Natural killer cell (primary cell): Measurements from ENCODE around the gene PLD2. TPM values are rescaled to one million over a fixed set of nuclear protein-coding genes. Genes with fewer than 3 reads are reported as not detected.

Experiments
- ATAC-seq, 3 donors: fragments of 150-1000 bp in 2 of 3; fragments of 200-7000 bp in 1 of 3; cut with Tn5 transposase; 1 replicate in 1 of 3; 2 replicates in 2 of 3; pipeline ENCODE4 v1.10.0; 2021; ENCODE audit warnings: mild to moderate bottlenecking in 2 of 3, moderate library complexity in 2 of 3
- DNase-seq, 2 donors: peaks; one replicate each; pipeline versions ENCODE4 v3.0.0 to v3.0.0-alpha.2; 2013 to 2021; ENCODE audit warnings: mixed read lengths in 1 of 2
- H3K27ac ChIP-seq: one replicate; pipeline ENCODE4 v1.5.1; 2013; ENCODE audit warnings: mild to moderate bottlenecking, low read length
- H3K27me3 ChIP-seq: one replicate; pipeline ENCODE4 v1.6.1; 2013; ENCODE audit warnings: low read length; ENCODE audit not compliant: control insufficient read depth, insufficient read depth
- H3K36me3 ChIP-seq: one replicate; pipeline ENCODE4 v1.6.1; 2013; ENCODE audit warnings: low read length; ENCODE audit not compliant: control insufficient read depth, insufficient read depth
- H3K4me1 ChIP-seq: one replicate; pipeline ENCODE4 v1.6.1; 2013; ENCODE audit warnings: low read length; ENCODE audit not compliant: control insufficient read depth, insufficient read depth
- H3K4me3 ChIP-seq: one replicate; pipeline ENCODE4 v1.5.1; 2013; ENCODE audit warnings: low read length
- H3K9me3 ChIP-seq: one replicate; pipeline ENCODE4 v1.6.1; 2013; ENCODE audit warnings: low read length; ENCODE audit not compliant: control insufficient read depth, insufficient read depth
- H3K27ac Mint-ChIP-seq, 2 donors: one replicate each; pipeline ENCODE4 v1.8.0; 2022; ENCODE audit warnings: mild to moderate bottlenecking in 2 of 2, mixed read lengths in 2 of 2, moderate library complexity in 1 of 2
- H3K27me3 Mint-ChIP-seq, 2 donors: one replicate each; pipeline ENCODE4 v1.8.0; 2022; ENCODE audit warnings: low read depth in 2 of 2, mixed read lengths in 2 of 2
- H3K36me3 Mint-ChIP-seq: one replicate; pipeline ENCODE4 v1.8.0; 2022; ENCODE audit warnings: mixed read lengths
- H3K4me1 Mint-ChIP-seq, 2 donors: one replicate each; pipeline ENCODE4 v1.8.0; 2022; ENCODE audit warnings: mixed read lengths in 2 of 2
- H3K4me3 Mint-ChIP-seq: one replicate; pipeline ENCODE4 v1.8.0; 2022; ENCODE audit warnings: mild to moderate bottlenecking, moderate library complexity, mixed read lengths
- H3K9me3 Mint-ChIP-seq, 2 donors: one replicate each; pipeline ENCODE4 v1.8.0; 2022; ENCODE audit warnings: mixed read lengths in 2 of 2
- WGBS: methylation state at CpG from one replicate; pipeline ENCODE4 v1.1.7; 2013; ENCODE audit warnings: missing lambda C conversion rate; ENCODE audit not compliant: insufficient coverage; 5-methylcytosine and 5-hydroxymethylcytosine counted together
- intact Hi-C: fragments of 100-400 bp; cut with micrococcal nuclease; formaldehyde crosslinking; loops from one replicate; pipeline ENCODE4 v1.14.2; 2022
- total RNA-seq, 4 donors: library from RNA; stranded (reverse); fragments of 120-200 nt in 1 of 4; gene quantifications; one replicate each; pipeline versions ENCODE4 v1.2.3 to v1.2.4, GENCODE V29; 2013 to 2022
- TF ChIP-seq, protein P1 (sequence below): fragments of 200-600 bp; IDR thresholded peaks from one replicate; pipeline ENCODE4 v1.8.0; 2022; ENCODE audit warnings: antibody characterized with exemption

Gene PLD2
- total RNA-seq, 3 donors from 2014 or later (not counting 1 experiment from before 2014, with no cell fraction given): 20.8 to 22.7 (median 21.3) TPM

DNA sequence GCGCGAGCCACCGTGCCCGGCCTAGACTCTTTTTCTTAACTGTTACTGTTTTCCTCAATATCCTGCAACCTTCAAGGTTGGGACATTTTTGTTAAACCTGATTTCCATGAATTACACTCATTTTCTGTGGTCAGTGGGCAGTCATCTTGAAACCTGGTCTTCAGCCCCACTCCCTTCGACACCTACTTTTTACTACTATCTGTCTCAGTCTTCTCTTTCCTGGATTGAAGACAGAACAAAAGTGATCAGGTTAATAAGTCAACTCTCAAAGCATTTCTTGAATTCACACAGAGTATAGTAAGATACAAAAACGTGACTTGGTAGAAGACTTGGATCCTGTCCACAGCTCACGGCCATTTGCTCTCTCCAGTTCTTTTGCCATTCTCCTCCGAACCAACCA, 32.3 kb downstream of the PLD2 start:
- DNase-seq (no peak), ATAC-seq (no peak)
- intact Hi-C loops: loop anchor here (5.0 kb wide), 1 partner anchor 42 kb away; the partner anchor contains the start of gene PSMB6
- H3K9me3 ChIP-seq: no peaks in the 10 kb centered on the region
- Mint-ChIP-seq H3K4me1 (peaks cover 51 to 62% of the 10 kb centered on the region in 2 donors), H3K27ac (peak overlapping the region; percentile 34 to 35), H3K27me3 (no peaks in the 10 kb centered on the region), H3K36me3 (no peaks in the 10 kb centered on the region), H3K4me3 (no peak overlapping the region), H3K9me3 (no peaks in the 10 kb centered on the region)
- H3K36me3 ChIP-seq: no peaks in the 10 kb centered on the region
- 97% methylated on average over 8 of the region's 8 CpGs for WGBS
- H3K27me3 ChIP-seq: no peaks in the 10 kb centered on the region
- H3K4me3 ChIP-seq: no peak overlapping the region
- TF ChIP-seq, protein P1, sequence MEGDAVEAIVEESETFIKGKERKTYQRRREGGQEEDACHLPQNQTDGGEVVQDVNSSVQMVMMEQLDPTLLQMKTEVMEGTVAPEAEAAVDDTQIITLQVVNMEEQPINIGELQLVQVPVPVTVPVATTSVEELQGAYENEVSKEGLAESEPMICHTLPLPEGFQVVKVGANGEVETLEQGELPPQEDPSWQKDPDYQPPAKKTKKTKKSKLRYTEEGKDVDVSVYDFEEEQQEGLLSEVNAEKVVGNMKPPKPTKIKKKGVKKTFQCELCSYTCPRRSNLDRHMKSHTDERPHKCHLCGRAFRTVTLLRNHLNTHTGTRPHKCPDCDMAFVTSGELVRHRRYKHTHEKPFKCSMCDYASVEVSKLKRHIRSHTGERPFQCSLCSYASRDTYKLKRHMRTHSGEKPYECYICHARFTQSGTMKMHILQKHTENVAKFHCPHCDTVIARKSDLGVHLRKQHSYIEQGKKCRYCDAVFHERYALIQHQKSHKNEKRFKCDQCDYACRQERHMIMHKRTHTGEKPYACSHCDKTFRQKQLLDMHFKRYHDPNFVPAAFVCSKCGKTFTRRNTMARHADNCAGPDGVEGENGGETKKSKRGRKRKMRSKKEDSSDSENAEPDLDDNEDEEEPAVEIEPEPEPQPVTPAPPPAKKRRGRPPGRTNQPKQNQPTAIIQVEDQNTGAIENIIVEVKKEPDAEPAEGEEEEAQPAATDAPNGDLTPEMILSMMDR: no peak
- no peak overlapping the region for H3K27ac ChIP-seq
- H3K4me1 ChIP-seq: peaks cover 32% of the 10 kb centered on the region

DNA sequence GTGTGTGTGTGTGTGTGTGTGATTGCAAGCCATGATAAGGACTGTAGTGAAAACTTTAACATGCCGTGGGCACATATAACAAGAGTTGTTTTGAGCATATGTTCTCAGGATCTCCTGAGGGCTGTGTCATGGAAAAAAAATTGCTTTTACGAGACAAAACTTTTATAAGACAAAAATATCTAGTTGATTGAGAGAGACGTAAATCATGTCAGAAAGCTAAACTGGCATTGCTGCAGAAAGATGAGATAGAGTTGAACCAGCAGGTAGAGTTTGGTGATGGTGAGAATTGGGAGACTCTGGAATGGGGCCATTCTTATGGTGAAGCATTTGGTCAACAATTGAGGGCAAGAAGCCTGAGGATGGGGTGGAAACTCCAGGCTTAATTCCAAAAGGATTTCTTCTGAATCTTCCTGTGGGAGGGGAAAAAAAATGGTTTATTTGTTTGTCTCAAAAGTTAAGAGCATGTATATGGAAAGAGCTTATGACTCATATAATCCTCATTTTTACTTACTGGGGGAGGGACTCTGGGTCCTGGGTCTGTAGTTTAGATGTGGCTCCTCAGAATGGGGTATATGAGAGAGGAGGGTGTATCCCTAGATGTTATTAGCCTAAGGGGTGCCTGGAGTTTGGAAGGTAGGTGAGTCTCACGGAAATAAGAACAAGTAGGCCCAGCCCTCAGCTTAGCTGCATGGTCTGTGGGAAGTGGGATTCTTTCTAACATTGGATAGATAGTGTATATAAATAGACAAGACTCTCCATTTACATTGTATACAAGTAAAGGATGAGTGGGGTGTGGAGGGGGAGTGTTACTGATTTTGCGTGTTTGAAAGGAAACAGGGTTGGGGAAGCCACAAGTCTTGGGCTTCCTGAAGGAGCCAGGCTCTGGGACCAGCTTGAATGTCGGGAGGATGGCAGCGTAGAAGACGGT, 33.3 kb downstream of the PLD2 start:
- H3K27ac Mint-ChIP-seq: peak overlapping the region in 1 of 2 donors; percentile 35
- ATAC-seq: peak in 1 of 3 donors; percentile 15

DNA sequence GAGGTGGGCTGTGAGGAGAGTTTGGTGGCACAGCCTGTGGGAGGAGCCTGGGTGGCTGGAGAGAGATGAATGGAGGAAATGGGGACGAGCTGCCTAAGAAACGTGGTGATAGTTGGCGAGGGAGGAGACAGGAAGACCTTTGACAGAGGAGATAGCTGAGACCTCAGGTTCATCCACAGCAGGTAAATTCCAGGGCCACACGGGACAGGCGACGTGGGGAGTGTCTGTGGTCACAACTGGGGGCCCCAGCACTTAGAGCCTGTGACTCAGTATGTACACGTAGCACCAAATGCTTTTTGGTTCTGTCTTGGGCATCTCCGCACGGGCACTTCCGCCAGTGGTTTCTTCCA, 33.9 kb downstream of the PLD2 start:
- no peak overlapping the region for H3K27ac ChIP-seq
- ATAC-seq: peak in 2 of 3 donors; percentile 12 to 45
- H3K36me3 ChIP-seq: no peaks in the 10 kb centered on the region
- no peaks in the 10 kb centered on the region for H3K27me3 ChIP-seq
- peak overlapping the region in 1 of 2 donors; percentile 35 for H3K27ac Mint-ChIP-seq
- peaks cover 26% of the 10 kb centered on the region for H3K4me1 ChIP-seq
- WGBS: 50% methylated on average over 10 of the region's 10 CpGs
- DNase-seq: peak in 1 of 2 donors; percentile 42
- intact Hi-C loops: no loop called here
- TF ChIP-seq, protein P1: no peak
- H3K4me1 Mint-ChIP-seq: peaks cover 51 to 62% of the 10 kb centered on the region in 2 donors
- H3K36me3 Mint-ChIP-seq: no peaks in the 10 kb centered on the region
- no peaks in the 10 kb centered on the region for H3K9me3 ChIP-seq
- H3K9me3 Mint-ChIP-seq: no peaks in the 10 kb centered on the region
- no peaks in the 10 kb centered on the region for H3K27me3 Mint-ChIP-seq
- no peak overlapping the region for H3K4me3 ChIP-seq
- H3K4me3 Mint-ChIP-seq: no peak overlapping the region

More for the DNA sequence above, 33.3 kb downstream of the PLD2 start:
- Histone ChIP-seq H3K4me1 (peaks cover 26% of the 10 kb centered on the region), H3K9me3 (no peaks in the 10 kb centered on the region), H3K36me3 (no peaks in the 10 kb centered on the region), H3K27ac (no peak overlapping the region), H3K27me3 (no peaks in the 10 kb centered on the region), H3K4me3 (no peak overlapping the region)
- TF ChIP-seq, protein P1: no peak
- WGBS: 63% methylated on average over 8 of the region's 8 CpGs
- Mint-ChIP-seq H3K4me3 (no peak overlapping the region), H3K9me3 (no peaks in the 10 kb centered on the region), H3K27me3 (no peaks in the 10 kb centered on the region), H3K36me3 (no peaks in the 10 kb centered on the region), H3K4me1 (peaks cover 50 to 62% of the 10 kb centered on the region in 2 donors)
- intact Hi-C loops: loop anchor here (5.0 kb wide), 1 partner anchor 43 kb away; the partner anchor contains the start of gene PSMB6
- no peak for DNase-seq
